Activated CD4-positive, alpha-beta T cell treated with anti-CD3 and anti-CD28 coated beads for 1 hour (primary cell): ENCODE measurements around the gene SLC22A25.

Experiments
- DNase-seq: peaks from one replicate; pipeline ENCODE4 v3.0.0-alpha.2; 2020

Gene SLC22A25

GRCh38 chr11:63229815-63230214 lies 13.6 kb downstream of the SLC22A25 start:
- DNase-seq = no peak

DNA sequence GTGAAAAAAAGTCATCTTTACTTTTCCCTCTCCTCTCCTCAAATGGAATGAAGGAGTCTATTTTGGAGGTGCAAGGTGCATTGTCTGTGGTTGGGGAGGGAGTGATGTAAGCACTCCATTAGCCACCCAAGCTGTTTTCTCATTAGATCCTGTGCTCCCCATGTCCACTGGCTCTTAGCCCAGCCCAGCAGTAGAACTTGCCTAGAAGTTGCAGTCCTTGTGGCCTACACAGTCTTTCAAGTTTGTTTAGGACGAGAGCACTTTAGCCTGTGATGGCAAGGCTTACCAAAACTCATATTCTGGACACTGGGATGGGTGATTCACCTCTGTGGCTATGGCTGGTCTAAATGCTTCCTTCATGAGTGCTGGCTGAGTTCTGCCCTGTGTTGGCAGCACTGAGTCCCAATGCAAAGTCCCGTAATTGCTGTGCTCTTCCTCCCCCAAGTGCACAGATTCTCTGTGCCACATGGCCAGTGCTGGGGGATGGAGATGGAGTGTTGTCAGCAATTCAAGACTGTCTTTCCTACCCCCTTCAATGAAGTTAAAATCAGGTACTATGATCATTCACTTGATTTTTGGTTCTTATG lies 15.8 kb downstream of the SLC22A25 start:
- DNase-seq = no peak

DNA sequence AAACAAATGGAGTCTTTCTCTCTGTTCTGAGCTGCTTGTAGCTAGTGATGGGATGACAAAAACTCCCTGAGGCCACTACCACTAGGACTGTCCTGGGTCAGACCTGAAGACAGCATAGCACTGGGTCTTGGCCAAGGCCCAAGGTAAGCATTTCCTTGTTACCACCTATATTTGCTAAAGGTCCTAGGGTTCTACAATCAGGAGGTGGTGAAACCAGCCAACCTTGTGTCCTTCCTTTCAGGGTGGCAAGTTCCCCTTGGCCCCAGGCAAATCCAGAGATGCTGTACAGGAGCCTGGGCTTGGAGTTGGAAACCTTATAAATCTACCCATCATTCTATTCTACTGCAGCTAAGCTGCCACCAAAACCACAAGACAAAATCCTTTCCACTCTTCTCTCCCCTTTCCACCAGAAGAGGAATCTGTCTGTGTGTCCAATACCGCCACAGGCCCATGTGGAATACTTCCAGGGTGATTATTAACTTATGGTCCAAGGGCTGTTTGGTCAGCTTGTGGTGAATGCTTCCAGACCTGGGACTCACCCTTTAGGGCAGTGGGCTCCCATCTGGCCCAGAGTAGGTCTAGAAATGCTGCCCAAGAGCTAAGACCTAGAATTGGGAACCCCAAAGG lies 16.8 kb downstream of the SLC22A25 start:
- DNase-seq = no peak

GRCh38 chr11:63214093-63214492 lies 29.3 kb downstream of the SLC22A25 start:
- DNase-seq = no peak

DNA sequence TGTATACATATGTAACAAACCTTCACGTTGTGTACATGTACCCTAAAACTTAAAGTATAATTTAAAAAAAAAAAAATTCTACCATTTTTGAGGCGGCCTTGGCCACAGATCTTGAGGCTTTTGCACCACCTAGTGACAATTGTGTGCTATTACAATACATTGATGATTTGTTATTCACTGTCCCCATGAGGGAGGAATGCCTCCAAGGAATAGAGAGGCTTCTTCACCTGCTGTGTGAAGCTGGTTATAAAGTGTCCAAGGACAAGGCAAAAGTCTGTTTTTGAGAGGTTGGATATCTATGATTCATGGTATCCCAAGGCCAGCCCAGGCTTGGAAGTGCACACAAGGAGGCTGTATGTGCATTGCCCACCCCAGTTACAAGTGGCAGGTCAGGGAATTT lies 30.7 kb downstream of the SLC22A25 start:
- DNase-seq = no peak

DNA sequence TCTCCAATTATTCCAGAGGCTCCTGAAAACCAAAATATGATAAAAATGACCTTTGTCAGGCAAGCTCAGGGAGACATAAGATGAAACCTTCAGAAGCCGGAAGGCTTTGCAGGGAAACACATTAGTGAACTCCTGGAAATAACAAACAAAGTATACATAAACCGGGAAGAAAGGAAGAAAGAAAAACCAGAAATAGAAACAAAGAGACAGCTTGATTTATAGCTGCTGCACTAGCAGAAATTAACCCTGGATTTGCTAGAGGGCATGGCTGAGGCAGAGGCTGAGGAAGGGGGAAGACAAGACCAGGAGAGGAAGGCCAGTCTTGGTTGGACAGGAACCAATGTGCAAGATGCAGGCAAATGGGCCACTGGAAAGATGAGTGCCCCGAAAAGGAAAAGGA lies 33.3 kb downstream of the SLC22A25 start:
- DNase-seq = no peak
